Endothelial cell of umbilical vein (primary cell): Measurements from ENCODE around the gene COG6. TPM values are rescaled to one million over a fixed set of nuclear protein-coding genes. Genes with fewer than 3 reads are reported as not detected.

Experiments used
- BruUV-seq: library from RNA; stranded (reverse); fragments of 400-500 nt; replicated peaks from 2 replicates; lab custom pipeline; 2021; lab: Mats Ljungman, UMichigan
- CTCF ChIA-PET: fragments of 300-600, 350-600 bp; sonication (Branson Sonifier 250); formaldehyde crosslinking; loops from one replicate; lab custom pipeline; 2021; ENCODE audit warnings: antibody characterized with exemption, inconsistent platforms; lab: Charles Lee
- POLR2A ChIA-PET: fragments of 300-600, 350-600 bp; sonication (Branson Sonifier 250); formaldehyde crosslinking; loops from one replicate; lab custom pipeline; 2021; ENCODE audit warnings: antibody characterized with exemption, inconsistent platforms; lab: Charles Lee
- DNase-seq: peaks from one replicate; pipeline ENCODE4 v3.0.0-alpha.2; 2011; ENCODE audit warnings: low read depth, low spot score
- FAIRE-seq: peaks from 2 replicates; lab custom pipeline; 2011; peaks lifted over from hg19 to GRCh38; lab: Jason Lieb, UNC
- H2AFZ ChIP-seq: 2 replicates; pipeline ENCODE4 v1.6.0; 2012; ENCODE audit warnings: low read depth, low read length, control low read depth, inconsistent platforms
- H3K27ac ChIP-seq: 2 replicates; pipeline ENCODE4 v1.5.1; 2011; ENCODE audit warnings: low read depth, mild to moderate bottlenecking, control low read depth, low read length, moderate library complexity; ENCODE audit not compliant: insufficient read depth
- H3K27me3 ChIP-seq, 2 experiments: 2 replicates each; pipeline versions ENCODE4 v1.6.0 to v1.6.1; 2011; ENCODE audit warnings: low read length in 2 of 2, mixed read lengths in 1 of 2; ENCODE audit not compliant: control insufficient read depth in 2 of 2, insufficient read depth in 2 of 2
- H3K36me3 ChIP-seq, 2 experiments: 2 replicates in 1 of 2; 3 replicates in 1 of 2; pipeline ENCODE4 v1.5.1; 2011; ENCODE audit warnings: low read length in 2 of 2, mild to moderate bottlenecking in 1 of 2, moderate library complexity in 1 of 2; ENCODE audit not compliant: control insufficient read depth in 2 of 2, insufficient read depth in 2 of 2; ENCODE audit errors: extremely low read depth in 1 of 2
- H3K4me1 ChIP-seq: 3 replicates; pipeline ENCODE4 v1.5.1; 2011; ENCODE audit warnings: mild to moderate bottlenecking, low read length; ENCODE audit not compliant: control insufficient read depth, insufficient read depth; ENCODE audit errors: extremely low read depth
- H3K4me2 ChIP-seq: 2 replicates; pipeline ENCODE4 v1.6.1; 2011; ENCODE audit warnings: low read length, control low read depth, mixed read lengths; ENCODE audit not compliant: insufficient read depth
- H3K4me3 ChIP-seq, 3 experiments: fragments of 200-600 bp in 1 of 3; sonication (generic), shearing (Covaris generic) in 1 of 3; replicated peaks in 1 of 3; 2 replicates each; pipeline ENCODE4 v1.5.1; 2011 to 2016; ENCODE audit warnings: control low read depth in 3 of 3, low read length in 3 of 3, mild to moderate bottlenecking in 2 of 3, inconsistent platforms in 1 of 3, low read depth in 1 of 3, moderate library complexity in 1 of 3; ENCODE audit not compliant: insufficient read depth in 1 of 3
- H3K79me2 ChIP-seq: 2 replicates; pipeline ENCODE4 v1.6.0; 2012; ENCODE audit warnings: low read length, inconsistent platforms; ENCODE audit not compliant: control insufficient read depth, insufficient read depth
- H3K9ac ChIP-seq: replicated peaks from 2 replicates; pipeline ENCODE3; 2011; ENCODE audit warnings: low read length, control low read depth; ENCODE audit not compliant: insufficient read depth; ENCODE audit errors: extremely low read depth
- H3K9me1 ChIP-seq: replicated peaks from 3 replicates; pipeline ENCODE4 v1.6.0; 2011; ENCODE audit warnings: mild to moderate bottlenecking, low read length; ENCODE audit not compliant: control insufficient read depth, insufficient read depth; ENCODE audit errors: extremely low read depth
- H3K9me3 ChIP-seq: replicated peaks from 2 replicates; pipeline ENCODE4 v1.5.1; 2012; ENCODE audit warnings: low read length, inconsistent platforms; ENCODE audit not compliant: control insufficient read depth, insufficient read depth
- H4K20me1 ChIP-seq: replicated peaks from 2 replicates; pipeline ENCODE3; 2011; ENCODE audit warnings: mild to moderate bottlenecking, low read length; ENCODE audit not compliant: control insufficient read depth, insufficient read depth; ENCODE audit errors: extremely low read depth
- CTCF ChIP-seq, 2 donors: IDR thresholded peaks; 1 replicate in 1 of 2; 2 replicates in 1 of 2; pipeline ENCODE4 v1.5.1; 2011; ENCODE audit warnings: low read length in 2 of 2, mild to moderate bottlenecking in 2 of 2, moderate library complexity in 2 of 2, control low read depth in 1 of 2, inconsistent platforms in 1 of 2, low read depth in 1 of 2; ENCODE audit not compliant: insufficient read depth in 1 of 2; ENCODE audit errors: extremely low read depth in 1 of 2
- EZH2 ChIP-seq: IDR thresholded peaks from 2 replicates; pipeline ENCODE4 v1.6.1; 2012; ENCODE audit warnings: borderline replicate concordance, low read depth, mild to moderate bottlenecking, moderate library complexity, low read length, inconsistent platforms; ENCODE audit not compliant: severe bottlenecking
- FOS ChIP-seq: IDR thresholded peaks from 2 replicates; pipeline ENCODE4 v1.6.1; 2011; ENCODE audit warnings: mild to moderate bottlenecking, low read length, moderate library complexity, borderline replicate concordance; ENCODE audit not compliant: insufficient read depth
- GATA2 ChIP-seq: IDR thresholded peaks from 2 replicates; pipeline ENCODE4 v1.7.0; 2011; ENCODE audit warnings: low read depth, mild to moderate bottlenecking, moderate library complexity, mixed read lengths, low read length; ENCODE audit not compliant: insufficient read length, insufficient read depth
- JUN ChIP-seq: IDR thresholded peaks from 2 replicates; pipeline ENCODE4 v1.6.1; 2011; ENCODE audit warnings: borderline replicate concordance, low read depth; ENCODE audit not compliant: insufficient read length, insufficient read depth
- MAX ChIP-seq: IDR thresholded peaks from 2 replicates; pipeline ENCODE4 v1.6.1; 2011; ENCODE audit not compliant: insufficient read depth, insufficient read length
- POLR2AphosphoS5 ChIP-seq: IDR thresholded peaks from 2 replicates; pipeline ENCODE4 v1.6.1; 2012; ENCODE audit warnings: low read depth, mild to moderate bottlenecking, control low read depth, low read length, moderate library complexity; ENCODE audit not compliant: insufficient read depth
- dilution Hi-C: fragments of 300-500 bp; cut with MboI; formaldehyde crosslinking; loops from one replicate; pipeline ENCODE4 v1.15.0; 2019; ENCODE audit warnings: low sequenced_read_pairs; ENCODE audit not compliant: extremely low pct_ligation_motif_present
- intact Hi-C: fragments of 100-400 bp; cut with micrococcal nuclease; formaldehyde crosslinking; loops from one replicate; pipeline ENCODE4 v1.10.0; 2022
- polyA plus RNA-seq, 4 experiments: library from polyadenylated mRNA; depleted of rRNA in 3 of 4; stranded (reverse) in 3 of 4; unstranded in 1 of 4; fragments of >200 nt; gene quantifications; 2 replicates each; pipeline versions ENCODE4 v1.2.1 to v1.2.3, GENCODE V29; 2011 to 2012; ENCODE audit warnings: missing spikeins in 1 of 4
- total RNA-seq: library from RNA; stranded (reverse); gene quantifications from 2 replicates; pipeline ENCODE4 v1.2.3, GENCODE V29; 2021

The COG6 gene
- total and polyA plus RNA-seq, 2 donors (not counting 3 experiments of a cell fraction or from before 2014, with no cell fraction given): 12.1 to 41.1 TPM

- peak; percentile 88 for DNase-seq
- CTCF ChIA-PET: interaction anchor here (0.6 to 2.7 kb wide), 26 partner anchors 8 to 1000 kb away, joined by 3 to 11 read pairs (median 4); no protein-coding TSS in a partner anchor
- TF ChIP-seq CTCF (IDR thresholded peaks at IDR 0.05; ENCODE audit: extremely low read depth in 1 of 2, insufficient read depth in 1 of 2, low read depth in 1 of 2, low read length in 2 of 2): peak; percentile 51 to 52
- peak; percentile 95 for TF ChIP-seq JUN
- no peak for TF ChIP-seq MAX
- TF ChIP-seq FOS: peak; percentile 89
- TF ChIP-seq EZH2: no peak
- peak; percentile 70 for TF ChIP-seq POLR2AphosphoS5
- TF ChIP-seq GATA2: peak; percentile 97
- Histone ChIP-seq H3K27me3 (no peaks in the 10 kb centered on the region), H3K4me1 (peaks cover 59% of the 10 kb centered on the region), H3K9ac (peak overlapping the region; percentile 68), H3K4me3 (no peak overlapping the region), H3K36me3 (no peaks in the 10 kb centered on the region), H3K4me2 (peak overlapping the region; percentile 37), H3K27ac (peak overlapping the region; percentile 99), H4K20me1 (no peaks in the 10 kb centered on the region), H3K79me2 (no peaks in the 10 kb centered on the region), H3K9me3 (no peaks in the 10 kb centered on the region), H2AFZ (no peak overlapping the region), H3K9me1 (no peaks in the 10 kb centered on the region)
- POLR2A ChIA-PET: no interaction called here
- no TSS peak for BruUV-seq
- FAIRE-seq: peak; percentile 80
- intact Hi-C loops (loop anchor here (1.0 to 5.0 kb wide), 11 partner anchors 90 to 904 kb away; no protein-coding TSS in a partner anchor), dilution Hi-C loops (no loop called here)
These were observed 122.1 kb downstream of the COG6 start for GRCh38 chr13:39777527-39778061.
